GM19463 (cell line): ENCODE measurements around the gene APOL2.
"Not testable (repeated sequence)": the region's sequence is repeated elsewhere in the genome, so short reads cannot be mapped to it uniquely, and the experiment has no call there.

Experiments used
- ATAC-seq: cut with Tn5 transposase; IDR thresholded peaks from one replicate; pipeline ENCODE4 v1.9.1; 2021; ENCODE audit warnings: mild to moderate bottlenecking, moderate library complexity; ENCODE audit not compliant: unreplicated experiment

Gene APOL2

DNA sequence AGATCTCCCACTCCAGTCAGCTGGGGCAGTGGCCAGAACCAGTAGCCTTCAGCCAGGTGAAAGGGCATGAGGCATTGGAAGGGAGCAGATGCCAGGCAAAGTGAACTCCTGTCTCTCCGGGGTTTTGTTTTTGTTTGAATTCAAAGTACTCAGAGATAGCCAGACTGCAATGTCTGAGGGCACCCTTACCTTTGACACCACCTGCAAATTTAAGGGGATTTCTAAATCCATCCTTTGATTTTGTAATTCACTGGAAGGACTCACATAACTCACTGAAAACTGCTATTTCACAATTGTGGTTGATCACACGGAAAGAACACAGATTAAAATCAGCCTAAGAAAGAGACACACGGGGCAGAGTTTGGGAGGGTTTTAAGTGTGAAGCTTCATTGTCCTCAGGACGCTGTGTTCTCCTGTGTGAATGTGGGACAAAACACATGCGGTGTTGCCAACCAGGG is 23.9 kb upstream of the APOL2 start:
- ATAC-seq = not testable (repeated sequence)

DNA sequence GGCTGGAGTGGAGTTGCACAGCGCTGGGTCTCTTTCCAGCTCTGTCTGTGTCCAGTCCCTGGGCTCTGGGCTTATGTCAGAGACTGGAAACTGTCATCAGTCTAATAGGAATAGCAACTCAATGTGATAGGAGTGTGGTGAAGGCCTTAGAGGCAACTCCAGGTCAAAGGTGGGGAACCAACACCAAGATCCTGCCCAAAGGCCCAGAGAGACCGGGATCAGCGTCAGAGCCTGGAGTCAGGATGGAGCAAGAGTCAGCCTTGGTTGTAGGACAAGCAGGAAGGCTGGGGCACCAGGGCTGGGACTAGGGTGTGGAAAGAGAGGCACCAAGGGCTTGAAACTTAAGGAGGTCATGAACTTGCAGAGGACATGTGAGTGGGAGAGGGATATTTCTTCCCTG is 23.0 kb upstream of the APOL2 start:
- not testable (repeated sequence) for ATAC-seq

DNA sequence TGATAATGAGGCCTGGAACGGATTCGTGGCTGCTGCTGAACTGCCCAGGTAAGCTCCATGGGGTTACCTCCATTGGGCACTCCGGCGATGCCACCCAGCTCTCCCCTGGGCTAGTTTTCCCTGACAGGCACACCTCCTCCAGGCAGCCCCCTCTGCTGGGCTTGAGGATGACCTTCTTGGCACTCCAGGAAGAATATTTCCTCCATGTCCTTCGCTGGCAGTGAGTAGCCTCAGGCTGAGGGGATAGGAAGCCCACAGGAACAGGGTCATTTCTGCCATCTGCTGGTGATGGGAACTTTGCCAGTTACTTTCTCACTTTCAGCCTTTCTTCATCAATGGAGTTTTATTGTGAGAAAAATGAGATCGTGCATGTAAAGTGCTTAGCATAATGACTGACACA is 22.3 kb upstream of the APOL2 start:
- ATAC-seq = not testable (repeated sequence)

DNA sequence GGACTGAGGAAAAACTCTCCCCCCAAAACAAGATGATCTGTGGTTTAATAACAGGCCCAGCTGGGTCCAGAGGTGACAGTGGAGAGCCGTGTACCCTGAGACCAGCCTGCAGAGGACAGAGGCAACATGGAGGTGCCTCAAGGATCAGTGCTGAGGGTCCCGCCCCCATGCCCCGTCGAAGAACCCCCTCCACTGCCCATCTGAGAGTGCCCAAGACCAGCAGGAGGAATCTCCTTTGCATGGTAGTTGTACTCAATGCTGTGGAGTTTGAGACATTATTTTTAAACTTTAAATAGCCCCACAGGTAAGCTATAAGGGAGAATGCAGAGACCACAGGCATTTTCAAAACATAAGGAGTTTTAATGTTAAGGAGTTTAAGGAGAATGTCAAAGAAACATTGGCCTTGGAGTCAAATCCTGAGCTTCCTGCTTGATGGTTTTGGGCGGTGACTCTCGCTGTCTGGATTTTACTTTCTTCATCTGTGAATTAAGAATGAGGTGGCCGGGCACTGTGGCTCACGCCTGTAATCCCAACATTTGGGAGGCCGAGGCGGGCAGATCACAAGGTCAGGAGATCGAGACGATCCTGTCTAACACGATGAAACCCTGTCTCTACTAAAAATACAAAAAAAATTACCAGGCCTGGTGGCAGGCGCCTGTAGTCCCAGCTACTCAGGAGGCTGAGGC is 20.4 kb upstream of the APOL2 start:
- no peak for ATAC-seq

DNA sequence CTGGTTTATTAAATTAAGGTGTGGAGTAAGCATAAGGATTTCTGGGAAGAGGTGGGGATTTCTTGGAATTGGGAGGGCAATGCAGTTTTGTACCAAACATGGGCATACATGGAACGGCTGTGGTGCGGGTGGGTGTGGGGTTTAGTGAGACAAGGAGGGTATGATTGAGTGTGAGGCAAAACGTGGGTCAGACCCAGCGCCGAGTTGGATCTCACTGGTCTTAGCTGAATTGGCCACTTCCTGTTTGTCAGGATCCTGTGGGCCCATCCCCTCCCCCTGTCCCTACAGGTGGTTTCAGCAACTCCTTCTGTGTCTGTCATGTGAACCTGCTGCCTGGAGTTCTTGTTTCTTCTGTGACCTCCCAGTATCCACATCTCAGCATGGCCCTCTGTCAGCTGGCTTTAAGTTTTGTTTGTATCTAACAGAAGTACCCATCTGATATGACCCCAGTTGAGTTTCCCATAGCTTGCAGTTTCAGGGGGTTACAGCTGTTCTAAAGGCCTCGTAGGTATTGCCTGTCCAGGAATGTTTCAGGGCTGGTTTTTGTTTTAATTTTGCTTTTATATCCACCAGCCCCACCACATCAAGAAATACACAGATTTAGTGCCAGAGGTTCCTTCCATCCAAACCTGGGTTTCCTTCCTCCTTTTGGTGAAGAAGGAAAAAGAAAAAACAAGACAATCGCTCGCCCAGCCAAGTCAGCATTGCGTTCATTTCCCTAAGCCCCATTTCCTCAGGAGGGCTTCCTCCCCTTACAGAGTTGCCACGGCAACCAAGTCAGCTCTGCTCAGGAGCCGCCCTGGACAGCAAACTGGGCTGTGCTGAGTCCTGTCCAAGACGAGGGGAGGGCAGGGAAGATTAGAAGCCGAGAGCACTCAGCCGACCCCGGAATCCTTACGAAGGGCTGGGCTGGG is 19.6 kb upstream of the APOL2 start:
- ATAC-seq = peak; percentile 47

DNA sequence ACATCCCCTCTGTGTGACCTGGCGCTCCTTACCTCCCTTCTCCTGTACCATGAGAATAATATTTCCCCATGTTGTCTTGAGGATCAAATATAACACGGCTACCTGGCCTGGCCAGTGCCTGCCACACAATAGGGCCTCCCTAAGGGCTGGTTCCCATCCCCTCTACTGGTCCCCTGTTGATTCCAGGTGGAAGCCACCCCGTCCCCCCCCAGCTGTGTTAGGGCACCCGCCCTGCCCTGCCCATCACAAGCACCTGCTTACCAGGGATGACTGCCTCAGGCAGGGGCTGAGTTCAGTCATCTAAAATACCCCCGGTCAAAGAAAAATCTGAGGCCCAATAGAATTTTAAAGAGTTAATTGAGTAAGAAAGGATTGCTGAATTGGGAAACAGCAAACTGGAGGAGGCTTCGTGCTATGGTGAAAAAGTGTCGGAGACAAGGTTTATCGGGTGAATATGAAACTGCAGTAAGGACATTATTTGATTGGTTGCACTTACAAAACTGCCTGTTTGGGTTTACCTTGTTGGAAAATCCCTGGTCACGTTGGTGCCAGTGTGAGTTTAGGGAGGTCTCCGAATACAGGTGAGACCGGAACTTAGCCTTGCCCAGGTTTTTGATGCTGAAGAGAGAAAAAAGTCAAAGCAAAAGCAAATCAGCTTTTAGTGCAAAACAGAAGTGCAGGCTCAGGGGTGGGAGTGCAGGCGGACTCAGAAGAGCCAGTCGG is 18.8 kb upstream of the APOL2 start:
- no peak for ATAC-seq

DNA sequence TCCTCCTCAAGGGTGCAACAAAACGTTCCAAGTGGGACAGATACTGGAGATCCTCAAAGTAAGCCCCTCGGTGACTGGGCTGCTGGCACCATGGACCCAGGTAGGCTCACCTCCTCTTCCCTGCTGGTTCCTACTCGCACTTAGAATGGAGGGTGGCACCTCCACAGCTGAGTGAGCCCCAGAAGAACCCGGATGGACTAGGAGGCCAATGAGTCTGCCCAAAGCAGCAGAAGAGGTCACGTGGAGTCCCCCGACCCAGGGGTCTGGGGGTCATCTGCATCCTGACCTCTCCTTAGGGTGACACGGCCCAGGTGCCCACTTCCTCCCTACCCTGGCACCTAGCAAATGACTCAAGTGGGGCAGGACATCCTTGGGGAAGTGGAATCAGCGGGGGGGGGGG is 18.0 kb upstream of the APOL2 start:
- no peak for ATAC-seq

DNA sequence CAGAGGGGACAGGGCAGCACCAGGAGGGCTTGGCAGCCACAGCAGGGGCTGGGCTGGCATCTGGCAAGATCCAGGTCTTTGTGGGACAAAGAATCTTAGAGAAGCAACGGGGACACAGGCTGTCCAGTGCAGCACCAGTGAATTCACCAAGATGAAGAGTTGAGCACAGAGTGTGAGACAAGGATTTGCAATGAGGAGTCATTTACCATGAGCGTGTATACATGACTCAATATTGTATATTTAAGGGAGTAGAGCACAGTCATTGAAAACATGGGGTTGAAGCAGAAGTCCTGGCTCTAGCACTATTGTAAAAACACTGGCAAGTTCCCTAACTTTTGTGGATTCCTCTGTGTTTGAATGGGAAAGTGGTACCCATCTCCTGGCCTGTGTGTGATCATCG is 17.2 kb upstream of the APOL2 start:
- ATAC-seq = no peak

DNA sequence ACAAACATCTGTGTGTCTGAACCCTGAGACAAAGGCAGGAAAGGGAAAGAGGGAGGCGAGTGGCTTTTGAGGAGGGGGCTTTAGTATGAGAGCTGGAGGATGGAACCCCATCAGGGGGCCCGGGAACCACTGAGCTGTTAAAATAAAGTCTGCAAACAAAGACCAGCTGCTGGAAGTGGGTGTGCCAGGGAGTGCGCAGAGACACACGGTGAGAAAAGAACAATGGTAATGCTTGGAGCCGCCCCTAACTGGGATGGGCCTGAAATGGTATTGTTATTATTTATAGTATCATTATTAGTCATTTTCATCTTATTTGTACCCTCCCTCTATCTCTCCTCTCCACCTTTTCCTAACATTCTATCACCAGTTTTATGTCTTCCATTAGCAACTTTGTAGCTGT is 16.2 kb upstream of the APOL2 start:
- not testable (repeated sequence) for ATAC-seq

DNA sequence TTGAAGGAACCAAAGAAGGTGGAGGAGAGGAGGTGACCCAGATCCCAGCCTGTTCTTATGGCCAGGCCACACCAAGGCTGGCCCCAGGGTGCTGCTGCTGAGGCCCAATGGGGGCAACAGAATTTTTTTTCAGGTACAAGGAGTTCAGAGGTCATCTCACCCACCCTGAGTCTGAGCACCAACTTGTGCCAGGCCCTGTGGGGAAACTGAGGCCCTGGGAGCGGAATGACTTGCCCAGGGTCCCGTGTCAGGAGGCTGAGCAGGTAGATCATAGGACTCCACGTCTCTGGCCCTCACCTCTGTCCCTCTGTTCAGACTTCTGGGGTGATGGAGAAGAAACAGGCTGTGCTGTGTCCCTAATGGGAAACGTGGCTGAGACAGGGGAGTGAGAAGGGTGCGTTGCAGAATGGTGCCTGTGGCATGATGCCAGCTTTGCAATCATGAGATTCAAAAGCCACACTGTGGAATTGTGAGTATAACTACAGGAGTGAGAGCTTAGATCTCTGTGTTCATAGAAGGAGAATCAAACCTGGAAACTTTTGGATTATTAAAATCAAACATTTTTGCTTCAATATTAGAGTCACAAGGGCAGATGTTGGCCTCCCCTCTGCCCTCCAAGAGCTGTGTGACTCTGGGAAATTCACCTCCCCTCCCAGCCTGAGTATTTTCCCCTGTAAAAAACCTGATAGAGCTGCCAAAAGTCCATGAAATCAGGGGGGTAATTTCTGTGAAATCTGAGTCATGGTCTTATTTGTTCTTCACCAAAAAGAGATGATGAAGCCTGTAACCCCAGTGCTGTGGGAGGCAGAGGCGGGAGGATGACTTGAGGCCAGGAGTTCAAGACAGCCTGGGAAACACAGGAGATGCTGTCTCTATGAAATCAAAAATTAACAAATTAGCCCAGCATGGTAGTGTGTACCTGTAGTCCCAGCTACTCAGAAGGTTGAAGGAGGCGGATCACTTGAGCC is 14.5 kb upstream of the APOL2 start:
- ATAC-seq = no peak

DNA sequence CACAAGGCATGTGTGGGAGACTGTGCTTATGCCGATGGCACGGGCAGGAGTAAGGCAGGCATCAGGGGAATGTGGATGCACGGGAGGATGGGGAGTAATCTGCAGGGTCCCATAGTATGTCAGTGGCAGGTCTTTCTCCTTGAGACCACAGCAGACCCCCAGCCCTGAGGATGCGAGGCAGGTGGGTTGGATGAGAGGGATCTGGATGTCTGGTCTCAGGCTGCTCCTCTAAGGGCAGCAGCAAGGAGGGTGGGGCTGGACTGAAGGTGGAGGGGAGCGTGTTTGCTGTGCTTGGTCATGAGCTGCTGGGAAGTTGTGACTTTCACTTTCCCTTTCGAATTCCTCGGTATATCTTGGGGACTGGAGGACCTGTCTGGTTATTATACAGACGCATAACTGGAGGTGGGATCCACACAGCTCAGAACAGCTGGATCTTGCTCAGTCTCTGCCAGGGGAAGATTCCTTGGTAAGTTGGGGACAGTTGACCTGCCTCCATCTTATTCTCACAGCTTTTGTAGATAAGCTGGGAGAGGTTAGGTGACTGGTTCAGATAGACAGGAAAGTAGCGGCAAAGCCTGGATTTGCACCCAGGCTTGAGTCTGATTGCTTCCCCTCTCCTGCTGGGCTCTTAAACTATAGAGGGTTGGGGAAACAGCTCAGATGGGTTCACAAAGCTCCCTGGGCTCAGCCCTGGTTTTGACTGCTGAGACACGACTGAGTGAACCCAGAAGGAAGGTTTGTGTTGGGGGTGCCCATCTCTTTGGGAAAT is 13.6 kb upstream of the APOL2 start, which contains the start of gene APOL1:
TSS of gene APOL1 (plus strand) at position 380 of the 769 bp plus-strand sequence. CDS start 1,823 bp downstream, outside the sequence.
- ATAC-seq = peak; percentile 78

DNA sequence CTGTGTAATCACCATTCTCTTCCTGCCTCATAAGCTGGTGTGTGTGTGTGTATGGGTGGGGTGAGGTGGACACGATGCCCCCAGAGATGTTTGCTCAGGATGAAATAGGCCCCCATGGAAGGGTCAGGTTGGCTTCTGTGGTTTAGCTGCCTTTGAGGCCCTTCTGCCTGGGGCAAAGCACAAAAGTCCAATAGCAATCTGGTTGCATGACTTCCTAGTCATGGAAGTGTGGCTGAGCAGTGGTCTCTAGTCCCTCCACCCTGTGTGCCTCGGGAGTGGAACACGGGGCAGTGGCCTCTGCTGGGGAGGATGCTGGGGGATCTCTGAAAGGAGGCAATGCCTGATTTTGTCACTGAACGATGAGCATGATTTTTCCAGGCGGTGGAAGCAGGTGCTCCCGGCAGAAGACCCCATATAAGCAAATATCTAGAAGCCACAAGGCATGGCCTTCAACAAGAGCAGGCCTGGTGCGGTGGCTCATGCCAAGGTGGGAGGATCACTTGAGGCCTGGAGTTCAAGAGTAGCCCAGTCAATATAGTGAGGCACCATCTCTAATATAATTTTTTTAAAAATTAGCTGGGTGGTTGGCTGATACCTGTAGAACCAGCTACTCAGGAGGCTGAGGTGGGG is 12.8 kb upstream of the APOL2 start:
- not testable (repeated sequence) for ATAC-seq

DNA sequence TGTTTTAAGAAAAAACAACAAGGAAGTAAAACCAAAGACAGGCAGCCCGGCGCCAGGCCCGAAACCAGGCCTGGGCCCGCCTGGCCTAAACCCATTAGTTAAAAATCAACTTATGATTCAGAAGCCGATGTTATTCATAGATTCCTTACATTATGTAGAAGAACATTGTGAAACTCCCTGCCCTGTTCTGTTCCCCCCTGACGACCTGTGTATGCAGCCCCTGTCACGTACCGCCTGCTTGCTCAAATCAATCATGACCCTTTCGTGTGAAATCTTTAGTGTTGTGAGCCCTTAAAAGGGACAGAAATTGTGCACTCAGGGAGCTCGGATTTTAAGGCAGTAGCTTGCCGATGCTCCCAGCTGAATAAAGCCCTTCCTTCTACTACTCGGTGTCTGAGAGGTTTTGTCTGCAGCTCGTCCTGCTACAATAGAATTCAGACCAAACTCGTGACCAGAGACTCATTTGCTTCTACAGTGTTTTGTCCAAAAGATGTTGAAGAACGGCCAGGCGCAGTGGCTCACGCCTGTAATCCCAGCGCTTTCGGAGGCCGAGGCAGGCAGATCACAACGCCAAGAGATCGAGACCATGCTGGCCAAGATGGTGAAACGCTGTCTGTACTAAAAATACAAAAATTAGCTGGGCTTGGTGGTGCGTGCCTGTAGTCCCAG is 11.1 kb upstream of the APOL2 start:
- ATAC-seq = not testable (repeated sequence)

DNA sequence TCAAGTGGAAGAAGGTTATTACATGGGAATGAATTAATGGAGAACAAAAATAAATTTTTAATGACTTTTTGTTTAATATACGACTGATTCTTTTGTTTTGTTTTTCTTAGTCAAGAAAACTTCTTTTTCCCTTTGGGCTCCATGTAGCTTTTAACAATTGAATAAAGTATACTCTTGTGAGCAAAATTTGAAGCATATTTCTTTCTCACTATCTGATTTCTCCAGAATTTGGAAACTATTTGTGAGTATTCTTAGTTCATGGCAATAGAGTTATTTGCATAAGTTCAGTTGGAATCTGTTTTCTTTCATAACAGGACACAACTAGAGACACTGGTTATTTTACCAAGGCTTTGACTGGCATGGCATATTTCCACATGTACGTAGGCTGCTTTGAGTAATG is 9.8 kb upstream of the APOL2 start:
- ATAC-seq = no peak

DNA sequence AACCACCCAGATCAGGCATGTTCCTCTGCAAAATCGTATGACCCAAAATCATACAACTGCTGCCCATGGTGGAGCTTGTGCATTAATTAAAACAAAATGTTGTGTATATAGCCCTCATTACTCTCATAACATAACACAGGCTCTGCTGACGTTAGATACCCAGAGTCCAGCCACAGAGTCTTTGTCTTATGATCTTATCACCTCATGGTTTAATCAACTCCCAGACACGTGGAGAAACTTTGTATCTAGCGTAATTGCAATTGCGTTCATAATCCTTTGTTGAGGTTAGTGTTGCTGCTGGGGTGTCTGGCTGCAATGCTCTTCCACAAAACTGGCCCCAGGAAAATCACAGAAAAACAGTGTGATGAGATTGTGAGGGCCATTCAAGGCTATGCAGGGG is 8.6 kb upstream of the APOL2 start:
- ATAC-seq = no peak

DNA sequence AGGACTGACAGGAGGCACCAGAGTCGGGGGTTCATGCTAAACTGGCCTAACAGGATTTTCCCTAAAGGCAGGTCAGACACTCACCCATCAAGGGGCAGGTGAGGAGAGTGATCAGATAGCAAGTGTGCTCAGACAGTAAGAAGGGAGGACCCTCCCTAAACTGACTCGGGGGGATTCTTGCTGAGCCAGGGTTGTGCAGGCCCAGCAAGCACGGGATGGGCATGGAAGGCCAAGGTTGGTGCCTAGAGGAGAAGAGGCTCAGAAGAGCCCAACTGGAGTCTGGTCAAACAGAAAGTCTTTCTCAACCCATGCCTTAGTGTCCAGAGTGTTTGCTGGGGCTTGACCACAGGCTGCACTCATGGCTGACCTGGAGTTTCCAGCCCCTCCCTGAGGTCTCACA is 7.4 kb upstream of the APOL2 start:
- no peak for ATAC-seq

DNA sequence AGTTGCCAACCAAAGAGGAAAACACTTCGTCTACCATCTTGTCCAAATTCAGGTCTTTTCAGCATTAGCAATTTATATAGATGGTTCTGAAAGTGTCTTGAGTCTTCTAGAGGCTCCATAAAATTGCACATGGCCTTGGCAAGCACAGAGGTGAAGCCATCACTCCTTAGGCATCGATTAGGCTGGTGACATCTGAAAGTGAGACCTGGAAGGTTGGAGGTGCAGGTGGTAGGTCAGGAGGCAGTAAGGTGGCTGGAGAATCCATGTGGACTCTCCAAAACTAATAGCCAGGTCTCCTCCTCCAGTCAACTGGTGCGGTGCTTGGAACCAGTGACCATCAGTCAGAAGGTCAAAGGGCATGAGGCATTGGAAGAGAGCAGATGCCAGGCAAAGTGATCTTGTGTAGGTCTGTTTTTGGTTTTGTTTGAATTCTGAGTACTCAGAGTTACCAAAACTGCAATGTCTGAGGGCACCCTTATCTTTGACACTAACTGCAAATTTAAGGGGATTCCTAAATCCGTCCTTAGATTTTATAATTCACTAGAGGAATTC is 6.6 kb upstream of the APOL2 start:
- ATAC-seq = no peak
